ENCODE measurements around the gene GRHL1.

The GRHL1 gene

GRCh38 chr2:9966491-9967022, 15.1 kb downstream of the GRHL1 start:
- no peaks in the 10 kb centered on the region for H3K27me3 ChIP-seq (ENCODE audit: insufficient read depth, low read length)
- no peak overlapping the region for H3K27ac ChIP-seq (ENCODE audit: low read length)
- H3K9me3 ChIP-seq (ENCODE audit: insufficient read depth, low read depth, low read length), result no peaks in the 10 kb centered on the region
- no peak overlapping the region for H3K9ac ChIP-seq (ENCODE audit: low read depth, low read length)
- H3K4me1 ChIP-seq (ENCODE audit: insufficient read depth, low read length), result no peaks in the 10 kb centered on the region
- no peak overlapping the region for H3K4me3 ChIP-seq (ENCODE audit: low read length)
- no peaks in the 10 kb centered on the region for H3K36me3 ChIP-seq (ENCODE audit: insufficient read depth, low read depth, low read length)

DNA sequence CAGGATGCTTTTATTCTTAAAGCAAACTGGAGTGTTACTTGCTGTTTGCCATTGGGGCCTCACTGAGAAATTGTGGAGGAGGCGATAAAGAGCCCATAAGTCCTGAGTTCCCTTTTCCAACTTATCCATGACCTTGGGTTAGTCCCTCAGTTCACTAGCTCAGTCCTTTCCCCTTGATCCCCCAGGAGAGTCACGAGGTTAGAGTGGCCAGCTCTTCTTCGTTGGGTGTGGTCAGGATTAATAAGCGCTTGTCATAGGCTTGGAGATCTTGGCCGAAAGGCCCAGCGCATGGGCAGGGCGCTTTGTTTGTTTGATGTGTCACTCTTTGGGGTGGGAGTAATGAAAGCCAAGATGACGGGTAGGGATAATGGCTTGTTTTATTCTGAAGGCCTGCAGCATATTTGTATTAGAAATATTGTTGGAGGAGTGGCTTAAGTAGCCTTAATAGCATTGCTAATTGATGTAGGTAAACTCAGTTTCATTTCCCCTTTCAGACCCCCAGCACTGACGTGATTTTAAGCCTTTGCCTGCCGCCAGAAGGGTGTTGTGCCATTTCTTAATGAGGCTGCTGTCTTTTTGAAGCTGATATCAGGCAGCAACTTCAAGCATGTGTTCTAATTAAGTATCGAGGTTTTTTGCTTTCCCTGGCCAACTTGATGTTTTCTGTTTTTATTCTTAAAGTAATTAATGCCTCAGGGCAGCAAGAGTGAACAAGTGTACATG, 15.7 kb downstream of the GRHL1 start:
- Histone ChIP-seq H3K27ac (ENCODE audit: low read length) (no peak overlapping the region), H3K36me3 (ENCODE audit: insufficient read depth, low read depth, low read length) (no peaks in the 10 kb centered on the region), H3K4me3 (ENCODE audit: low read length) (no peak overlapping the region), H3K27me3 (ENCODE audit: insufficient read depth, low read length) (no peaks in the 10 kb centered on the region), H3K9me3 (ENCODE audit: insufficient read depth, low read depth, low read length) (no peaks in the 10 kb centered on the region), H3K9ac (ENCODE audit: low read depth, low read length) (no peak overlapping the region), H3K4me1 (ENCODE audit: insufficient read depth, low read length) (no peaks in the 10 kb centered on the region)

DNA sequence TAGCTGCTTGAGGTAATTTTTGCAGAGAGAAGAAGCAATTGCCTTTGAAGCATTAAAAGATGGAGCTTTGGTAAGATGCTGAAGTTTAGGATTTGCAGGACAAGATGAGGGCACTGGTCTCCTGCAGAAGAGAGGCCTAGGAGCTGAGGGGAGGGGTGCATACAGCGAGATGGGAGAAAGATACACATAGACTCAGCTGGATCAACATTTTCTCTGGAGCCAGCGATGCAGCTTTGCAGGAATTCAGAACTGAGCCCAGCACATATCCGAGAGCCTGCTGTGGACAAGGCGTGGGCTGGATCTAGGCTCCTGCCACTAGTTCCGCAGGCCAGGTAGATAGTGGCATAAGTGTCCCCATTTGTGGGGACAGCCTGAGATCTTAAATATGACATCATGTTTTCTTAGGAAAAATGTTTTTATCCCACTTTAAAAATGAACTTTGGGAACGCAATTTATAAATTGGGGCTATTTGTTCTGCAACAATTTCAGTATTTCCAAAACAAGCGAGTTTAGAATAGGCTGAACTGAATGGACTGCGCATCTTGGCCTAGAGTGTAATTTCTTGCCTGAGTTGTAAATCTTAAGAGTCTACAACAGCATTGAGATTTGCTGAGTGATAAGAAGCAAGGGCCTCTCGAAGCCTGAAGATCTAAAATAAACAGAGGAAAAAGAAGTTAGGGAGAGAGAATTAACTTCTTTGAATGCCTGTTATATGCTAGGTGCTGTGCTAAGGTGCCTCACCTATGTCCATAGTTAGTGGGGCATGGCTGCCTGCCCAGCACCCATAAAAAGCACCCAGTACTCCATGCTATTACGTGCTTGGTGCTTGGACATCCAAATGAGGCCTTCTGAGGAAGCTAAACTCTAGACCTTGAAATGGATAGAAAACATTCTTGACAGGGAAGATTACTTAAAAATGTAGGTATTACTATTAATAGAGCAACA, 17.3 kb downstream of the GRHL1 start:
- Histone ChIP-seq H3K4me1 (ENCODE audit: insufficient read depth, low read length) (no peaks in the 10 kb centered on the region), H3K27me3 (ENCODE audit: insufficient read depth, low read length) (no peaks in the 10 kb centered on the region), H3K4me3 (ENCODE audit: low read length) (no peak overlapping the region), H3K9ac (ENCODE audit: low read depth, low read length) (no peak overlapping the region), H3K27ac (ENCODE audit: low read length) (no peak overlapping the region), H3K36me3 (ENCODE audit: insufficient read depth, low read depth, low read length) (no peaks in the 10 kb centered on the region), H3K9me3 (ENCODE audit: insufficient read depth, low read depth, low read length) (no peaks in the 10 kb centered on the region)

DNA sequence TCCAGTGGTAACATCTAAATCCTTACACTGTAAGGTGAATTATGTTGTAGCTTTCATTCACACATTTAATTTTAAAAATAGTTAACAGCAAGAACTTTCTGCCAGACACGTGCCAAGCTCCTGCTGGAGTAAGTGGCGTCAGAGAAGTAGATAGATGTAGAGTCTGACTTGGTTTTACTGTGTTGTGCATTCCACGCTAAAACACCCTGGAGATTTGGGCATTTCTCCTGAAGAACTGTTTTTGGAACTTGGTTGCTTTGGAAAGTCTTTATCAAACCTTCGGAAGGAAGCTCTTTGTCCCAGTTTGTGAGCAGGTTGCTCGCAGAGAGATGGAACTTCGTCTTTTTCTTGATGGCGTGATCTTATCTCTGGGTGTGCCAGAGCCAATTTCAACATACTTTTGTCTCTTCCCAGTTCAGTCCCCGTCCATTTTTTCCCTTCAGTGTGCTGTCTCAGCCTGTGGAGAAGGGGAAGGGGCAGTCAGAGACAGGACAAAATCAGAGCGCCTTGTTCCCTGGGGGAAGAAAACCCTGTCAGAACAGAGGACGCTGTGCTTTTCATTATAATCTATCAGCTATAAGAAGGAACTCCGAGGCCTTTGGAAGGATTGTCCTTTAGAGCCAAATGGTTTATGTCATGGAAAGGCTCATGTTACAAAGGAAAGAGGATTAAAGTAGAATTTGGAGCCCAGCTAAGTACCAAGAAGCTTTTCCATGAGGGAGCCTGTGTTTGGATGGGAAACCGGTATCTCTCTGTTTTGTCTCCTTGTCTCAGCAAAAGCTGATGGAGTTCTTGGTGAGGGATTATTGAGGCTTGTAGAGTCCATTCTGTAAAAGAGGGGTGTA, 18.9 kb downstream of the GRHL1 start:
- H3K4me1 ChIP-seq (ENCODE audit: insufficient read depth, low read length), result no peaks in the 10 kb centered on the region
- no peak overlapping the region for H3K4me3 ChIP-seq (ENCODE audit: low read length)
- no peaks in the 10 kb centered on the region for H3K9me3 ChIP-seq (ENCODE audit: insufficient read depth, low read depth, low read length)
- H3K27me3 ChIP-seq (ENCODE audit: insufficient read depth, low read length), result no peaks in the 10 kb centered on the region
- H3K27ac ChIP-seq (ENCODE audit: low read length), result no peak overlapping the region
- H3K36me3 ChIP-seq (ENCODE audit: insufficient read depth, low read depth, low read length), result no peaks in the 10 kb centered on the region
- H3K9ac ChIP-seq (ENCODE audit: low read depth, low read length), result no peak overlapping the region

GRCh38 chr2:9971105-9971818, 19.8 kb downstream of the GRHL1 start:
- Histone ChIP-seq H3K27ac (ENCODE audit: low read length) (no peak overlapping the region), H3K36me3 (ENCODE audit: insufficient read depth, low read depth, low read length) (no peaks in the 10 kb centered on the region), H3K4me1 (ENCODE audit: insufficient read depth, low read length) (no peaks in the 10 kb centered on the region), H3K9ac (ENCODE audit: low read depth, low read length) (no peak overlapping the region), H3K4me3 (ENCODE audit: low read length) (no peak overlapping the region), H3K9me3 (ENCODE audit: insufficient read depth, low read depth, low read length) (no peaks in the 10 kb centered on the region), H3K27me3 (ENCODE audit: insufficient read depth, low read length) (no peaks in the 10 kb centered on the region)

DNA sequence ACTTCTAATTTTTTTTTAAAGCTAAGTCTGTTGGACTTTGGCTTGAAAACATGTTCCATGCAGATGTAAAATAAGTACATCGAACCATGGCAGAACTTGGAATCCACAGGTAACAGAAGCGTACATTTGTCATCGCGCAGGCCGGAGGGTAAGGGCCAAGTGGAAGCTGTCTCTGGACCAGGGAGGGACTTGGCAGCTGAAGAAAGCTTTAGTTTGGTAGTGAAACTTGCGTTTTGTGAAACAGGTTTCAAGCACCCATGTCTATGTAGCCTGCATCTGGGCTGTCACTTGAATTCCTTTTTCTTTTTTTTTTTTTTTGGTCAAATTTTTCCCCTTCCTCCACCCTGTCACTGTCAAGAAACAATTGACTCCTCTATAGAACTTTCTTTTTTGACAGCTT, 20.4 kb downstream of the GRHL1 start:
- no peaks in the 10 kb centered on the region for H3K36me3 ChIP-seq (ENCODE audit: insufficient read depth, low read depth, low read length)
- H3K9me3 ChIP-seq (ENCODE audit: insufficient read depth, low read depth, low read length), result no peaks in the 10 kb centered on the region
- no peak overlapping the region for H3K27ac ChIP-seq (ENCODE audit: low read length)
- no peaks in the 10 kb centered on the region for H3K4me1 ChIP-seq (ENCODE audit: insufficient read depth, low read length)
- no peak overlapping the region for H3K9ac ChIP-seq (ENCODE audit: low read depth, low read length)
- no peaks in the 10 kb centered on the region for H3K27me3 ChIP-seq (ENCODE audit: insufficient read depth, low read length)
- H3K4me3 ChIP-seq (ENCODE audit: low read length), result no peak overlapping the region

DNA sequence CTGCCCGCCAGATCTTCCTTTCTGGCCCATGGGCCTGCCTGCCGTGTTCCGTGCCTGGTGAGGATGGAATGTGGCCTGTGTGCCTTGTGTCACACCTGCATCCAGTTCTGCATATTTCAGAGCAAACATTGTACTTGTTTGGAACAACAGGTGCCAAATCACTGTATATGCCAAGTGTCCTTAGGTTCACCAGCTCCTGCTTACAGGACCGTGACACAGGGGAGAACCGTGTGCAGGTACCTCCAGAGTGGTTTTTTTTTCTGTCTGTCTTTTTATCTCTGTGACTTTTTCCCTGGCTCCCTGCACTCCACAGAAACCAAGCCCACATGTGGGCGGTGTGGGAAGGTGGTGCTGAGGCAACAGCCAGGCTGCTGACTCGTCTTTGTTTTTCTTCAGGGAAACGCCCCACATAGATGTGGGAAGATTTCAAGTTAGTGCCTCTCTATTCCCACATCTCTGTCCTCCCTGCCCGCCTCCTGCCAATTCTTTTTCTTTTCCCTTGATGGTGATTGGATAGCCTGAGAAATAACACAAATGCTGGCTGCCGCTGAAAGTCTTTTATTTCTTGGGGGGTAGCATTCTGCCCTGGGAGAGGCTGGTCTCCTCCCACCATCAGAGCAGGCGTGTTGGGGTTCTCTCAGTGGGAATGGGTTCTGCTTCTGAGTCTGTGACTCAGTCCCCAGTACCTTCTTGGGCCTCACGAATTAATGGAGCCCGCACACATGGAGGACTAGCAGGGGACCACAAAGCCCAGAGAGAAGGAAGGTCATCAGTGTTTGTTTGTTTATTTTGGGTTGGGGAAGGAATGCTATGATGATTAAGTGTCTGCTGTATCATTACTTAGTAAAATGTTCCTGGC, 21.4 kb downstream of the GRHL1 start:
- Histone ChIP-seq H3K27me3 (ENCODE audit: insufficient read depth, low read length) (no peaks in the 10 kb centered on the region), H3K9me3 (ENCODE audit: insufficient read depth, low read depth, low read length) (no peaks in the 10 kb centered on the region), H3K4me3 (ENCODE audit: low read length) (no peak overlapping the region), H3K9ac (ENCODE audit: low read depth, low read length) (no peak overlapping the region), H3K36me3 (ENCODE audit: insufficient read depth, low read depth, low read length) (no peaks in the 10 kb centered on the region), H3K27ac (ENCODE audit: low read length) (no peak overlapping the region), H3K4me1 (ENCODE audit: insufficient read depth, low read length) (no peaks in the 10 kb centered on the region)

DNA sequence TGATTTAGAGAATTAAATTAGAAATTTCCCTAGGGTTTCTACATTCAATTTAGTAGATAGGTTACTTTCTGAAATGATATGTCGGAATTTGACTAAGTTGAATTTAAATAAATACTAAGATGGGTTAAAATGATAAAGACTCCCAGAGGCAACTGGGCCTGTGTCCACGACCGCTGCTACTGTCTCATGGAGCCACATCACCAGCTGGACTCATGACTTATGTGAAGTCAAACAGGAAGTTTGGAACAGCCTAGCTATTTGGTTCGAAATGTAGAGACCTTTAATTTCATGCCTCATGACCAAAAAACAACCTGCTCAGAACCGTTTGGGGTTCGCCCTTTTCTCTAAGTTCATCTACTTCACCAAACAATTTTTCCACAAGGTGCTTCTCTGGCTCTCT, 22.2 kb downstream of the GRHL1 start:
- Histone ChIP-seq H3K27ac (ENCODE audit: low read length) (no peak overlapping the region), H3K9ac (ENCODE audit: low read depth, low read length) (no peak overlapping the region), H3K9me3 (ENCODE audit: insufficient read depth, low read depth, low read length) (no peaks in the 10 kb centered on the region), H3K27me3 (ENCODE audit: insufficient read depth, low read length) (no peaks in the 10 kb centered on the region), H3K4me3 (ENCODE audit: low read length) (no peak overlapping the region), H3K4me1 (ENCODE audit: insufficient read depth, low read length) (no peaks in the 10 kb centered on the region), H3K36me3 (ENCODE audit: insufficient read depth, low read depth, low read length) (no peaks in the 10 kb centered on the region)

- no peaks in the 10 kb centered on the region for H3K4me1 ChIP-seq (ENCODE audit: insufficient read depth, low read length)
- no peaks in the 10 kb centered on the region for H3K27me3 ChIP-seq (ENCODE audit: insufficient read depth, low read length)
- H3K27ac ChIP-seq (ENCODE audit: low read length), result no peak overlapping the region
- H3K9me3 ChIP-seq (ENCODE audit: insufficient read depth, low read depth, low read length), result no peaks in the 10 kb centered on the region
- H3K4me3 ChIP-seq (ENCODE audit: low read length), result no peak overlapping the region
- H3K9ac ChIP-seq (ENCODE audit: low read depth, low read length), result no peak overlapping the region
- H3K36me3 ChIP-seq (ENCODE audit: insufficient read depth, low read depth, low read length), result no peaks in the 10 kb centered on the region
Measured at GRCh38 chr2:9974343-9974742, 22.9 kb downstream of the GRHL1 start.

DNA sequence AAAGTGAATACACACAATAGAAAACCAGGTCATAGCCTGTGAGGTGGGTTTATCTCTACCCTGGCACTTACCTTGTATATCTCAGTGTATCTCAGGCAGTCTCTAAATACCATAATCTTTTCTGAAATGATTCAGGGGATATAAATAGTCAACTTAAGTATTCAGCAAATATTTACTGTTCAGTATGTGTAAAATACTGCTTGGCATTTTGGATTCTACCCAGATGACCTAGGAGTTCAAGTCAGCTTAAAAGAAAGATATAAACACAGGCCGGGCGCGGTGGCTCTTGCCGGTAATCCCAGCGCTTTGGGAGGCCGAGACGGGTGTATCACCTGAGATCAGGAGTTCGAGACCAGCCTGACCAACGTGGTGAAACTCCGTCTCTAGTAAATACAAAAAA, 23.8 kb downstream of the GRHL1 start:
- Histone ChIP-seq H3K27ac (ENCODE audit: low read length) (no peak overlapping the region), H3K9ac (ENCODE audit: low read depth, low read length) (no peak overlapping the region), H3K4me3 (ENCODE audit: low read length) (no peak overlapping the region), H3K4me1 (ENCODE audit: insufficient read depth, low read length) (no peaks in the 10 kb centered on the region), H3K36me3 (ENCODE audit: insufficient read depth, low read depth, low read length) (no peaks in the 10 kb centered on the region), H3K9me3 (ENCODE audit: insufficient read depth, low read depth, low read length) (no peaks in the 10 kb centered on the region), H3K27me3 (ENCODE audit: insufficient read depth, low read length) (no peaks in the 10 kb centered on the region)

Data from iPS-20b (cell line).